Ovary (tissue), 9 donors: ENCODE measurements around the gene XPA. TPM values are rescaled to one million over a fixed set of nuclear protein-coding genes. Genes with fewer than 3 reads are reported as not detected.

Source experiments
- DNase-seq, 5 donors: peaks; one replicate each; pipeline ENCODE4 v3.0.0-alpha.2; 2019 to 2020
- H3K27ac ChIP-seq, 2 donors: fragments of 200-600 bp; one replicate each; pipeline versions ENCODE4 v1.5.1 to v1.8.0; 2019 to 2022
- H3K27me3 ChIP-seq: fragments of 200-600 bp; one replicate; pipeline ENCODE4 v1.8.0; 2022
- H3K36me3 ChIP-seq: fragments of 200-600 bp; sonication (generic); one replicate; pipeline ENCODE4 v1.5.1; 2019
- H3K4me1 ChIP-seq: one replicate; pipeline ENCODE4 v1.8.1; 2013; ENCODE audit warnings: mild to moderate bottlenecking, moderate library complexity; ENCODE audit not compliant: insufficient read depth
- H3K4me3 ChIP-seq: fragments of 200-600 bp; sonication (generic); one replicate; pipeline ENCODE4 v1.5.1; 2017
- H3K9me3 ChIP-seq, 2 donors: fragments of 200-600 bp in 1 of 2; sonication (generic) in 1 of 2; one replicate each; pipeline versions ENCODE4 v1.5.1 to v1.8.1; 2013 to 2019; ENCODE audit warnings: mild to moderate bottlenecking in 1 of 2, moderate library complexity in 1 of 2
- CTCF ChIP-seq, 3 donors: fragments of 450-650 bp in 2 of 3; fragments of 200-600 bp in 1 of 3; IDR thresholded peaks; one replicate each; pipeline versions ENCODE4 v1.5.1 to v1.8.0; 2016 to 2022; ENCODE audit warnings: antibody characterized with exemption in 3 of 3, mild to moderate bottlenecking in 1 of 3
- EP300 ChIP-seq: sonication (generic); formaldehyde crosslinking; IDR thresholded peaks from one replicate; pipeline ENCODE4 v1.6.1; 2017; ENCODE audit warnings: antibody characterized with exemption
- POLR2A ChIP-seq: fragments of 450-650 bp; IDR thresholded peaks from one replicate; pipeline ENCODE4 v1.6.1; 2017; ENCODE audit warnings: antibody characterized with exemption, mild to moderate bottlenecking, moderate library complexity
- WGBS, 3 donors: extraction: QIAGEN DNeasy Blood & Tissue Kit in 1 of 3; methylation state at CpG; one replicate each; pipeline versions ENCODE4 v1.1.5 to v1.1.7; 2013 to 2017; 5-methylcytosine and 5-hydroxymethylcytosine counted together
- intact Hi-C, 4 donors: fragments of 100-400 bp; cut with DNase I; formaldehyde crosslinking; loops; one replicate each; pipeline versions ENCODE4 v1.11.0 to v1.15.1; 2022 to 2023
- polyA plus RNA-seq, 2 donors: library from polyadenylated mRNA; stranded (reverse); fragments of 200-250 nt in 1 of 2; fragments of 350-450 nt in 1 of 2; fragmentation: Illumina TruSeq in 1 of 2; extraction: RNeasy Lipid Tissue Mini Kit (QIAGEN cat#74804) in 1 of 2; gene quantifications; one replicate each; pipeline ENCODE4 v1.2.3, GENCODE V29; 2013 to 2014
- total RNA-seq, 7 donors: library from RNA; depleted of rRNA in 2 of 7; stranded (reverse); fragments of >200 nt in 2 of 7; fragmentation: NEBNext Ultra II Directional in 3 of 7; extraction: Animal tissue kit (Norgen Biotek cat#: 25700) in 3 of 7; gene quantifications; one replicate each; pipeline versions ENCODE4 v1.1.0 to v1.2.4, GENCODE V29; 2016 to 2023
- donor health status: DM: no; HTN: no; CAD: no; lungs with moderate emphysema.
- donor health status: DM: no; HTN: no; CAD: no.
- donor health status: Bipolar disorder and iron deficiency.
- donor health status: DM: yes; HTN: yes; CAD: no.
- donor health status: DM: no; HTN: no; CAD: no.
- donor health status: DM: yes; HTN: yes; CAD: no.

Gene XPA
- total and polyA plus RNA-seq, 9 donors, result 13.7 to 23.6 (median 16.7) TPM

DNA sequence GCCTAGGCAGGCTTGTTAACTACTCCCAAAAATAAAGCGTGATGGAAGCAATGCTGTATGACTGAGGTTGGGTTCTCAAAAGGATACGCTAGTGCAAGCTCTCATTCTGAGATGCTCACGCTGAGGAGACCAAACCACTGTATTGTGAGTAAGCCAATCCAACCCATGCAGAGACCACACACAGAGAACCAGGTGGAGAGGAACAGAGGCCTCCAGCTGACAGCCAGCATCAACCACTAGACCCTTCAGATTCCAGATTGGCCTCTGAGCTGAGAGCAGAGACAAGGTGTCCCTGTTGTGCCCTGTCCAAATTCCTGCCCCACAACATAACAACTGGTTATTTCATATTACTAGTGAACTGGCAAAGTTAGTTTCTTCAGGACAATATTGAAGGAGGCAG is 68.5 kb downstream of the XPA start:
- TF ChIP-seq CTCF (IDR thresholded peaks at IDR 0.05) (no peak), EP300 (no peak), POLR2A (no peak)
- Histone ChIP-seq H3K4me3 (no peak overlapping the region), H3K36me3 (no peaks in the 10 kb centered on the region), H3K27me3 (no peaks in the 10 kb centered on the region), H3K4me1 (peaks cover 5% of the 10 kb centered on the region), H3K9me3 (no peaks in the 10 kb centered on the region), H3K27ac (no peak overlapping the region)
- intact Hi-C loops, result no loop called here
- no peak for DNase-seq
- 74 to 91% (median 76%) methylated on average over 3 of the region's 3 CpGs for WGBS, 3 donors

DNA sequence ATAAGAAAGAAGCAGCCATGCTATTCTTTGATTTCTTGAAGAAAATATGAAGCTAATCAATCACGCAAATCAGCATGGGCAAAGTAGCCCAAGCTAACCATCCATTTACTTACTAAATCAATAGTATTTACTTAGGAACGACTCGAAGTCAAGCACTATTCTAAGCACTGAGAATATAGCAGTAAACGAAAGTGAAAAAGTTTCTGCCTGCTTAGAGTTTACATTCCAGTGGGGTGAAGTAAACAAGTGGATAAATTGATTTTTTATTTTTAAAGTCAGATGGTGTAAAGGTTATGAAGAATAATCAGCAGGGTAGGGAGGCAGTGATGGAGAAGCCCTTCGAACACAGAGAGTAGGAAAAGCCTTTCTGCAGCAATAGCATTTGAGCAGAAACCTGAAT is 69.5 kb downstream of the XPA start:
- no peak overlapping the region for H3K4me3 ChIP-seq
- WGBS, 3 donors, result 18 to 40% (median 24%) methylated on average over 5 of the region's 5 CpGs
- H3K27ac ChIP-seq, result no peak overlapping the region

DNA sequence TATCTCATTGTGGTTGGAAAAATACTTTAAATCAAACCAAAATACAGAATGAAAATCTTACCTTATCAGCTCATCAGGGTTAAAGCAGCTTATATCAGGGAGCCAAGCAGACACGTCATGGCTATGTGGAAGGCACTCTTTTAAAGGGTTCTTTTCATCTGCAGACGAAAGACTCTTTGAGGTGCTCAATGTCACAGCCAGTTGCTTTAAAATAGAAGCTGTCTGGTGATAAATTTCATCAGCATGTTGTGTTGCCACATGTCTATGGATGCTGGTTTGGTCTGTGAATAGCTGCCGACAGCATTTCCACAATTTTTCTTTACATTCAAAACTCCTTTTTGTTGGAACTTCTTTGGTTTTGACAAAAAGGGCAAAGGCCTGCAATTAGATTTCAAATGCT is 71.5 kb downstream of the XPA start:
- TF ChIP-seq CTCF (IDR thresholded peaks at IDR 0.05) (no peak), EP300 (no peak), POLR2A (no peak)
- H3K4me3 ChIP-seq, result no peak overlapping the region
- intact Hi-C loops, result no loop called here
- no peaks in the 10 kb centered on the region for H3K27me3 ChIP-seq
- H3K36me3 ChIP-seq, result no peaks in the 10 kb centered on the region
- WGBS, 3 donors, result 62 to 83% (median 64%) methylated on average over 3 of the region's 3 CpGs
- H3K27ac ChIP-seq, result no peak overlapping the region
- no peak for DNase-seq
- no peaks in the 10 kb centered on the region for H3K9me3 ChIP-seq
- peaks cover 1% of the 10 kb centered on the region for H3K4me1 ChIP-seq

More for the DNA sequence above, 69.5 kb downstream of the XPA start:
- H3K4me1 ChIP-seq, result peaks cover 5% of the 10 kb centered on the region
- no peak for DNase-seq
- TF ChIP-seq POLR2A (no peak), EP300 (no peak), CTCF (IDR thresholded peaks at IDR 0.05) (no peak)
- H3K9me3 ChIP-seq, result no peaks in the 10 kb centered on the region
- H3K36me3 ChIP-seq, result no peaks in the 10 kb centered on the region
- H3K27me3 ChIP-seq, result no peaks in the 10 kb centered on the region
- intact Hi-C loops, result no loop called here

Other genes starting within 250 kb of the XPA start
- gene TMOD1, start 195.7 kb downstream of the XPA start, total RNA-seq, result 10 to 100 TPM; 37.1 to 76.9 (median 64.0) TPM
- 10 to 100 TPM; 56.8 to 77.2 TPM for gene TMOD1, start 195.7 kb downstream of the XPA start, polyA plus RNA-seq
- 10 to 100 TPM; 11.4 to 32.2 (median 22.2) TPM for gene TSTD2, start 64.0 kb downstream of the XPA start, total RNA-seq
- 10 to 100 TPM; 12.3 to 16.9 TPM for gene TSTD2, start 64.0 kb downstream of the XPA start, polyA plus RNA-seq
- 10 to 100 TPM; 15.2 to 32.0 (median 23.2) TPM for gene NCBP1, start 63.5 kb downstream of the XPA start, total RNA-seq
- gene NCBP1, start 63.5 kb downstream of the XPA start, polyA plus RNA-seq, result 10 to 100 TPM in 1 of 2 donors, 1 to 10 TPM in 1; 8.6 to 18.3 TPM
- not detected for gene FOXE1, start 155.9 kb upstream of the XPA start, total RNA-seq
- not detected for gene FOXE1, start 155.9 kb upstream of the XPA start, polyA plus RNA-seq
- gene TRMO, start 225.2 kb upstream of the XPA start, total RNA-seq, result 10 to 100 TPM; 11.5 to 19.4 (median 15.3) TPM
- gene TRMO, start 225.2 kb upstream of the XPA start, polyA plus RNA-seq, result 10 to 100 TPM; 12.6 to 25.3 TPM
- under 1 TPM in 2 of 7 donors, not detected in 5; 0.10 to 0.53 TPM for gene HEMGN, start 240.8 kb upstream of the XPA start, total RNA-seq
- gene HEMGN, start 240.8 kb upstream of the XPA start, polyA plus RNA-seq, result not detected